ENCODE measurements around the gene SLC7A10.

DNA sequence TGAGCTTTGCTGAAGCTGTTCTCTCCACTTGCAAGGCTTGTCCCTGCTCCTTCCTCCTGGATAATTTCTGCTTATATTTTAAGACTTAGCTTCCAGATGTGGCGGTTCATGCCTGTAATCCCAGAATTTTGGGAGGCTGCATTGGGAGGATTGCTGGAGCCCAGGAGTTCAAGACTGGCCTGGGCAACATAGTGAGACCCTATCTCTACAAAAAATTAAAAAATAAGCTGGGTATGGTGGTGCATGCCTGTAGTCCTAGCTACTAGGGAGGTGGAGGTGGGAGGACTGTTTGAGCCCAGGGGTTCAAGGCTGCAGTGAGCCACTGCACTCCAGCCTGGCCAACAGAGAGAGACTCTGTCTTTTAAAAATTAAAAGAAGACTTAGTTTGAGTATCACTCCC is 45.1 kb upstream of the SLC7A10 start:
- TF ChIP-seq, protein P1, sequence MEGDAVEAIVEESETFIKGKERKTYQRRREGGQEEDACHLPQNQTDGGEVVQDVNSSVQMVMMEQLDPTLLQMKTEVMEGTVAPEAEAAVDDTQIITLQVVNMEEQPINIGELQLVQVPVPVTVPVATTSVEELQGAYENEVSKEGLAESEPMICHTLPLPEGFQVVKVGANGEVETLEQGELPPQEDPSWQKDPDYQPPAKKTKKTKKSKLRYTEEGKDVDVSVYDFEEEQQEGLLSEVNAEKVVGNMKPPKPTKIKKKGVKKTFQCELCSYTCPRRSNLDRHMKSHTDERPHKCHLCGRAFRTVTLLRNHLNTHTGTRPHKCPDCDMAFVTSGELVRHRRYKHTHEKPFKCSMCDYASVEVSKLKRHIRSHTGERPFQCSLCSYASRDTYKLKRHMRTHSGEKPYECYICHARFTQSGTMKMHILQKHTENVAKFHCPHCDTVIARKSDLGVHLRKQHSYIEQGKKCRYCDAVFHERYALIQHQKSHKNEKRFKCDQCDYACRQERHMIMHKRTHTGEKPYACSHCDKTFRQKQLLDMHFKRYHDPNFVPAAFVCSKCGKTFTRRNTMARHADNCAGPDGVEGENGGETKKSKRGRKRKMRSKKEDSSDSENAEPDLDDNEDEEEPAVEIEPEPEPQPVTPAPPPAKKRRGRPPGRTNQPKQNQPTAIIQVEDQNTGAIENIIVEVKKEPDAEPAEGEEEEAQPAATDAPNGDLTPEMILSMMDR (IDR thresholded peaks at IDR 0.05): no peak
- no peak for TF ChIP-seq POLR2A (IDR thresholded peaks at IDR 0.05)
- no peak for TF ChIP-seq POLR2AphosphoS5 (IDR thresholded peaks at IDR 0.05)
- TF ChIP-seq EP300 (IDR thresholded peaks at IDR 0.05): no peak
